ENCODE data around the gene XAB2.

DNA sequence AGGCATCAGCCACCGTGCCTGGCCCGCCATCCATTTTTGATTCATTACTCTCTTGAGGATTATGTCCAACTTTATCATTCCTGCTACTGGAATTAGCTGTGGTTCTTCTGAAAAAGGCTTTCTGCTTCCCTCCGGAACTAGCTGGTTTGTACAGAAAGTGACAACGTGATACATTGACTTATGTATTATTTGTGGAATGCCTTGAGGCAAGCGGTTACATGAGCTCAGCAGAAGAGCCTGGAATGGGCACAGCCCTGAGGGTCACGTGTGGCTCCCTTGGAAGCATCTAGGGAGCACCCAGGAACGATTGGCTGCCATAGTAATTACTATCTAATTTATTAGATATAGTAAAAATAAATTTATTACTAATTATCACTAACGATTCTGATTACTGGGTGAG lies 25.1 kb upstream of the XAB2 start:
- TF ChIP-seq ZBTB7A (tag by site-specific recombination; IDR thresholded peaks at IDR 0.05; ENCODE audit: low read depth) (no peak), ZNF138 (tag by site-specific recombination; IDR thresholded peaks at IDR 0.05; ENCODE audit: borderline replicate concordance) (no peak), ZNF555 (tag by site-specific recombination; conservative IDR thresholded peaks at IDR 0.05) (no peak), ZNF654 (tag by site-specific recombination; IDR thresholded peaks at IDR 0.05; ENCODE audit: low read depth) (no peak), ZNF585B (tag by site-specific recombination; IDR thresholded peaks at IDR 0.05) (no peak), ZNF600 (tag by site-specific recombination; IDR thresholded peaks at IDR 0.05) (no peak), TCF7L2 (IDR thresholded peaks at IDR 0.05; ENCODE audit: borderline replicate concordance, low read depth, low read length) (no peak), ZNF549 (tag by site-specific recombination; IDR thresholded peaks at IDR 0.05) (no peak)
- TF ChIP-seq, protein P1, sequence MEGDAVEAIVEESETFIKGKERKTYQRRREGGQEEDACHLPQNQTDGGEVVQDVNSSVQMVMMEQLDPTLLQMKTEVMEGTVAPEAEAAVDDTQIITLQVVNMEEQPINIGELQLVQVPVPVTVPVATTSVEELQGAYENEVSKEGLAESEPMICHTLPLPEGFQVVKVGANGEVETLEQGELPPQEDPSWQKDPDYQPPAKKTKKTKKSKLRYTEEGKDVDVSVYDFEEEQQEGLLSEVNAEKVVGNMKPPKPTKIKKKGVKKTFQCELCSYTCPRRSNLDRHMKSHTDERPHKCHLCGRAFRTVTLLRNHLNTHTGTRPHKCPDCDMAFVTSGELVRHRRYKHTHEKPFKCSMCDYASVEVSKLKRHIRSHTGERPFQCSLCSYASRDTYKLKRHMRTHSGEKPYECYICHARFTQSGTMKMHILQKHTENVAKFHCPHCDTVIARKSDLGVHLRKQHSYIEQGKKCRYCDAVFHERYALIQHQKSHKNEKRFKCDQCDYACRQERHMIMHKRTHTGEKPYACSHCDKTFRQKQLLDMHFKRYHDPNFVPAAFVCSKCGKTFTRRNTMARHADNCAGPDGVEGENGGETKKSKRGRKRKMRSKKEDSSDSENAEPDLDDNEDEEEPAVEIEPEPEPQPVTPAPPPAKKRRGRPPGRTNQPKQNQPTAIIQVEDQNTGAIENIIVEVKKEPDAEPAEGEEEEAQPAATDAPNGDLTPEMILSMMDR (tag by site-specific recombination; IDR thresholded peaks at IDR 0.05) = no peak
- TF ChIP-seq, protein P2, sequence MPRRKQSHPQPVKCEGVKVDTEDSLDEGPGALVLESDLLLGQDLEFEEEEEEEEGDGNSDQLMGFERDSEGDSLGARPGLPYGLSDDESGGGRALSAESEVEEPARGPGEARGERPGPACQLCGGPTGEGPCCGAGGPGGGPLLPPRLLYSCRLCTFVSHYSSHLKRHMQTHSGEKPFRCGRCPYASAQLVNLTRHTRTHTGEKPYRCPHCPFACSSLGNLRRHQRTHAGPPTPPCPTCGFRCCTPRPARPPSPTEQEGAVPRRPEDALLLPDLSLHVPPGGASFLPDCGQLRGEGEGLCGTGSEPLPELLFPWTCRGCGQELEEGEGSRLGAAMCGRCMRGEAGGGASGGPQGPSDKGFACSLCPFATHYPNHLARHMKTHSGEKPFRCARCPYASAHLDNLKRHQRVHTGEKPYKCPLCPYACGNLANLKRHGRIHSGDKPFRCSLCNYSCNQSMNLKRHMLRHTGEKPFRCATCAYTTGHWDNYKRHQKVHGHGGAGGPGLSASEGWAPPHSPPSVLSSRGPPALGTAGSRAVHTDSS (tag by site-specific recombination; IDR thresholded peaks at IDR 0.05) = no peak
- TF ChIP-seq, protein P3, sequence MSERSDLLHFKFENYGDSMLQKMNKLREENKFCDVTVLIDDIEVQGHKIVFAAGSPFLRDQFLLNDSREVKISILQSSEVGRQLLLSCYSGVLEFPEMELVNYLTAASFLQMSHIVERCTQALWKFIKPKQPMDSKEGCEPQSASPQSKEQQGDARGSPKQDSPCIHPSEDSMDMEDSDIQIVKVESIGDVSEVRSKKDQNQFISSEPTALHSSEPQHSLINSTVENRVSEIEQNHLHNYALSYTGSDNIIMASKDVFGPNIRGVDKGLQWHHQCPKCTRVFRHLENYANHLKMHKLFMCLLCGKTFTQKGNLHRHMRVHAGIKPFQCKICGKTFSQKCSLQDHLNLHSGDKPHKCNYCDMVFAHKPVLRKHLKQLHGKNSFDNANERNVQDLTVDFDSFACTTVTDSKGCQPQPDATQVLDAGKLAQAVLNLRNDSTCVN (tag by site-specific recombination; optimal IDR thresholded peaks at IDR 0.05) = no peak
- TF ChIP-seq, protein P4, sequence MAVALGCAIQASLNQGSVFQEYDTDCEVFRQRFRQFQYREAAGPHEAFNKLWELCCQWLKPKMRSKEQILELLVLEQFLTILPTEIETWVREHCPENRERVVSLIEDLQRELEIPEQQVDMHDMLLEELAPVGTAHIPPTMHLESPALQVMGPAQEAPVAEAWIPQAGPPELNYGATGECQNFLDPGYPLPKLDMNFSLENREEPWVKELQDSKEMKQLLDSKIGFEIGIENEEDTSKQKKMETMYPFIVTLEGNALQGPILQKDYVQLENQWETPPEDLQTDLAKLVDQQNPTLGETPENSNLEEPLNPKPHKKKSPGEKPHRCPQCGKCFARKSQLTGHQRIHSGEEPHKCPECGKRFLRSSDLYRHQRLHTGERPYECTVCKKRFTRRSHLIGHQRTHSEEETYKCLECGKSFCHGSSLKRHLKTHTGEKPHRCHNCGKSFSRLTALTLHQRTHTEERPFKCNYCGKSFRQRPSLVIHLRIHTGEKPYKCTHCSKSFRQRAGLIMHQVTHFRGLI (tag by site-specific recombination; IDR thresholded peaks at IDR 0.05) = no peak

Data from HEK293 (cell line).